ENCODE results near the gene CTSA. TPM values are rescaled to one million over a fixed set of nuclear protein-coding genes. Genes with fewer than 3 reads are reported as not detected.
A peak's percentile ranks its signal among the peaks of the same experiment; 100 is the strongest.

The CTSA gene
- total and polyA plus RNA-seq, 9 of the 15 experiments (the other 6 are each of a cell fraction or from before 2014, with no cell fraction given): 8.8 to 61.7 (median 28.3) TPM

- TF ChIP-seq STAT6 (CRISPR knock-in tag; IDR thresholded peaks at IDR 0.05) (no peak), ZNF639 (CRISPR knock-in tag; conservative IDR thresholded peaks at IDR 0.05 in 1 of 2, IDR thresholded peaks at IDR 0.05 in 1 of 2) (no peak), CEBPB (tag; IDR thresholded peaks at IDR 0.05) (peak; percentile 99), ATF2 (CRISPR knock-in tag; IDR thresholded peaks at IDR 0.05) (no peak), NEUROD1 (IDR thresholded peaks at IDR 0.05; ENCODE audit: borderline replicate concordance, low read depth, low read length, partially characterized antibody) (peak; percentile 5), FOS (IDR thresholded peaks at IDR 0.05; ENCODE audit: extremely low read depth, insufficient read length) (no peak), SLC30A9 (CRISPR knock-in tag; IDR thresholded peaks at IDR 0.05) (no peak), SNRNP70 (optimal IDR thresholded peaks at IDR 0.05; ENCODE audit: low read depth, low read length) (no peak), CBFA2T2 (conservative IDR thresholded peaks at IDR 0.05) (no peak), ZNF764 (CRISPR knock-in tag; IDR thresholded peaks at IDR 0.05; ENCODE audit: low read depth) (no peak), JUND (IDR thresholded peaks at IDR 0.05; ENCODE audit: borderline replicate concordance, low read depth, low read length) (peak; percentile 93), JUND (tag; IDR thresholded peaks at IDR 0.05; ENCODE audit: borderline replicate concordance, low read depth, low read length) (peak; percentile 62; the same call in 1 of the 3 replicates), ZNF717 (CRISPR knock-in tag; IDR thresholded peaks at IDR 0.05) (0 out of 2 replicates have a peak, but pooled peaks have one; percentile 21), ZNF165 (CRISPR knock-in tag; IDR thresholded peaks at IDR 0.05; ENCODE audit: borderline replicate concordance) (no peak), ZNF143 (CRISPR knock-in tag; IDR thresholded peaks at IDR 0.05) (no peak), OTX1 (CRISPR knock-in tag; IDR thresholded peaks at IDR 0.05) (0 out of 2 replicates have a peak, but pooled peaks have one; percentile 17), RB1 (IDR thresholded peaks at IDR 0.05; ENCODE audit: low read depth) (no peak), RUNX1 (IDR thresholded peaks at IDR 0.05; ENCODE audit: low read depth) (no peak), HLTF (IDR thresholded peaks at IDR 0.05) (no peak), UBTF (IDR thresholded peaks at IDR 0.05; ENCODE audit: borderline replicate concordance in 1 of 2, low read depth in 2 of 2, low read length in 2 of 2) (0 out of 4 replicates have a peak, but pooled peaks of 1 of the 2 experiments have one; percentile 42)
These were observed 19.7 kb downstream of the CTSA start (continued) for GRCh38 chr20:45910670-45911485.

All from K562 (cell line).